HPDE6-E6E7 (cell line): Measurements from ENCODE around the gene PDE5A.
"Not testable (repeated sequence)": the region's sequence is repeated elsewhere in the genome, so short reads cannot be mapped to it uniquely, and the experiment has no call there.

Experiments
- DNase-seq: peaks from one replicate; pipeline ENCODE4 v3.0.0; 2011; ENCODE audit warnings: missing footprints; ENCODE audit errors: extremely low spot score

PDE5A gene

GRCh38 chr4:119646347-119647071, 17.9 kb upstream of the PDE5A start:
- no peak for DNase-seq

GRCh38 chr4:119643306-119644042, 14.9 kb upstream of the PDE5A start:
- no peak for DNase-seq

GRCh38 chr4:119641765-119642164, 13.2 kb upstream of the PDE5A start:
- DNase-seq: no peak

GRCh38 chr4:119638359-119638758, 9.8 kb upstream of the PDE5A start:
- no peak for DNase-seq

- DNase-seq: not testable (repeated sequence)
Observed at GRCh38 chr4:119636851-119637250, 8.2 kb upstream of the PDE5A start.

- DNase-seq: peak; percentile 12
Observed at GRCh38 chr4:119632216-119632615, 3.6 kb upstream of the PDE5A start.

- no peak for DNase-seq
Observed at GRCh38 chr4:119629142-119629471, 503 bp upstream of the PDE5A start.

GRCh38 chr4:119627267-119628255, 1.0 kb downstream of the PDE5A start:
- peak; percentile 62 for DNase-seq

- DNase-seq: no peak
Observed at GRCh38 chr4:119626943-119627266, 1.7 kb downstream of the PDE5A start.

GRCh38 chr4:119626420-119626819, 2.2 kb downstream of the PDE5A start:
- DNase-seq: no peak

GRCh38 chr4:119625761-119626160, 2.8 kb downstream of the PDE5A start:
- no peak for DNase-seq

- no peak for DNase-seq
Observed at GRCh38 chr4:119624356-119624755, 4.2 kb downstream of the PDE5A start.

- no peak for DNase-seq
Observed at GRCh38 chr4:119623025-119623424, 5.6 kb downstream of the PDE5A start.

- DNase-seq: no peak
Observed at GRCh38 chr4:119615068-119615719, 13.4 kb downstream of the PDE5A start.

GRCh38 chr4:119604266-119604665, 24.3 kb downstream of the PDE5A start:
- DNase-seq: no peak

GRCh38 chr4:119602366-119602765, 26.2 kb downstream of the PDE5A start:
- DNase-seq: no peak

- DNase-seq: no peak
Observed at GRCh38 chr4:119598521-119598920, 30.1 kb downstream of the PDE5A start.

GRCh38 chr4:119597377-119597776, 31.2 kb downstream of the PDE5A start:
- no peak for DNase-seq

- no peak for DNase-seq
Observed at GRCh38 chr4:119593698-119594097, 34.9 kb downstream of the PDE5A start.

- DNase-seq: no peak
Observed at GRCh38 chr4:119592830-119593229, 35.8 kb downstream of the PDE5A start.

GRCh38 chr4:119589165-119589564, 39.4 kb downstream of the PDE5A start:
- no peak for DNase-seq

GRCh38 chr4:119587796-119588195, 40.8 kb downstream of the PDE5A start:
- no peak for DNase-seq
